OCI-LY7 (cell line): ENCODE measurements around the gene RPS6KA2. TPM values are rescaled to one million over a fixed set of nuclear protein-coding genes. Genes with fewer than 3 reads are reported as not detected.
"Not testable (repeated sequence)": the region's sequence is repeated elsewhere in the genome, so short reads cannot be mapped to it uniquely, and the experiment has no call there.

Experiments
- BruUV-seq: library from RNA; stranded (reverse); fragments of 400-500 nt; replicated peaks from 2 replicates; lab custom pipeline; 2021; lab: Mats Ljungman, UMichigan
- CTCF ChIA-PET: fragments of 300-600 bp; sonication (Branson Sonifier 250); formaldehyde crosslinking; loops from one replicate; lab custom pipeline; 2022; ENCODE audit warnings: antibody characterized with exemption; ENCODE audit not compliant: unreplicated experiment; lab: Charles Lee
- POLR2A ChIA-PET: fragments of 300-600 bp; sonication (Branson Sonifier 250); formaldehyde crosslinking; loops from one replicate; lab custom pipeline; 2022; ENCODE audit warnings: antibody characterized with exemption; lab: Charles Lee
- DNase-seq: peaks from one replicate; pipeline ENCODE4 v3.0.0-alpha.2; 2015; ENCODE audit warnings: low spot score
- H2AFZ ChIP-seq: fragments of 200-600 bp; sonication (generic), shearing (Covaris generic); 2 replicates; pipeline ENCODE4 v1.6.1; 2014; ENCODE audit warnings: mild to moderate bottlenecking, antibody characterized with exemption, low read length, moderate library complexity
- H3K27ac ChIP-seq: fragments of 200-600 bp; sonication (generic); 2 replicates; pipeline ENCODE4 v1.5.1; 2014; ENCODE audit warnings: mixed run types, low read depth, mild to moderate bottlenecking, moderate library complexity, low read length, inconsistent platforms; ENCODE audit not compliant: poor library complexity, severe bottlenecking
- H3K36me3 ChIP-seq: fragments of 200-600 bp; sonication (generic); 2 replicates; pipeline ENCODE4 v1.6.1; 2014; ENCODE audit warnings: mild to moderate bottlenecking, antibody characterized with exemption, low read length, moderate library complexity, mixed read lengths; ENCODE audit not compliant: insufficient read depth
- H3K4me1 ChIP-seq: fragments of 200-600 bp; sonication (generic); 2 replicates; pipeline ENCODE4 v1.5.1; 2014; ENCODE audit warnings: mild to moderate bottlenecking, low read length; ENCODE audit not compliant: insufficient read depth, poor library complexity, severe bottlenecking
- H3K4me2 ChIP-seq: fragments of 200-600 bp; sonication (generic); 2 replicates; pipeline ENCODE4 v1.6.1; 2014; ENCODE audit warnings: mild to moderate bottlenecking, low read length
- H3K4me3 ChIP-seq: fragments of 200-600 bp; sonication (generic); 2 replicates; pipeline ENCODE4 v1.5.1; 2014; ENCODE audit warnings: mild to moderate bottlenecking, low read depth, low read length; ENCODE audit not compliant: poor library complexity, severe bottlenecking
- H3K79me2 ChIP-seq: fragments of 200-600 bp; sonication (generic); 2 replicates; pipeline ENCODE4 v1.6.1; 2016; ENCODE audit warnings: low read depth, mild to moderate bottlenecking, low read length, moderate library complexity, mixed read lengths; ENCODE audit not compliant: insufficient read depth
- H3K9me2 ChIP-seq: fragments of 200-600 bp; sonication (generic); 2 replicates; pipeline ENCODE4 v1.6.1; 2016; ENCODE audit warnings: mild to moderate bottlenecking, low read length, mixed read lengths; ENCODE audit not compliant: insufficient read depth
- H3K9me3 ChIP-seq: fragments of 200-600 bp; sonication (generic); 2 replicates; pipeline ENCODE4 v1.6.1; 2014; ENCODE audit warnings: mild to moderate bottlenecking, mixed run types, low read length, mixed read lengths
- H4K20me1 ChIP-seq: fragments of 200-600 bp; sonication (generic); 2 replicates; pipeline ENCODE4 v1.6.1; 2014; ENCODE audit warnings: mild to moderate bottlenecking, antibody characterized with exemption, low read length, moderate library complexity, mixed read lengths; ENCODE audit not compliant: insufficient read depth
- CTCF ChIP-seq: fragments of 200-600 bp; sonication (generic); conservative IDR thresholded peaks from 2 replicates; pipeline ENCODE4 v1.5.1; 2014; ENCODE audit warnings: mild to moderate bottlenecking, antibody characterized with exemption, low read length, moderate library complexity, mixed read lengths
- EZH2phosphoT487 ChIP-seq: fragments of 200-600 bp; sonication (generic); IDR thresholded peaks from 2 replicates; pipeline ENCODE4 v1.6.1; 2018; ENCODE audit warnings: low read depth, borderline replicate concordance, mild to moderate bottlenecking, mixed run types, antibody characterized with exemption, low read length, moderate library complexity, mixed read lengths
- intact Hi-C: fragments of 100-400 bp; cut with micrococcal nuclease; formaldehyde crosslinking; loops from one replicate; pipeline ENCODE4 v1.10.0; 2022; ENCODE audit not compliant: unreplicated experiment
- total RNA-seq, 2 experiments: library from RNA; depleted of rRNA in 1 of 2; stranded (reverse); fragments of >200 nt in 1 of 2; shearing (Covaris generic) in 1 of 2; gene quantifications; 2 replicates each; pipeline ENCODE4 v1.2.3, GENCODE V29; 2014 to 2022

The RPS6KA2 gene
- total RNA-seq, 2 experiments from 2014 or later: 0.69 to 1.9 TPM

GRCh38 chr6:166393535-166393823, 233.6 kb downstream of the RPS6KA2 start:
- no peak overlapping the region for H3K27ac ChIP-seq
- H2AFZ ChIP-seq: no peak overlapping the region
- no peaks in the 10 kb centered on the region for H3K79me2 ChIP-seq
- intact Hi-C loops: no loop called here
- POLR2A ChIA-PET: interaction anchor here (1.2 kb wide), 1 partner anchor 17 kb away, joined by 4 read pairs; no protein-coding TSS in a partner anchor
- H3K4me2 ChIP-seq: no peak overlapping the region
- no peaks in the 10 kb centered on the region for H3K9me2 ChIP-seq
- peaks cover 4% of the 10 kb centered on the region for H3K4me1 ChIP-seq
- no TSS peak for BruUV-seq
- no peak overlapping the region for H3K4me3 ChIP-seq
- no peak for DNase-seq
- CTCF ChIA-PET: no interaction called here
- no peaks in the 10 kb centered on the region for H3K36me3 ChIP-seq
- no peaks in the 10 kb centered on the region for H4K20me1 ChIP-seq
- H3K9me3 ChIP-seq: no peaks in the 10 kb centered on the region
- TF ChIP-seq EZH2phosphoT487 (no peak), CTCF (no peak)

- not testable (repeated sequence) for H3K4me1 ChIP-seq
Observed at GRCh38 chr6:166392755-166393534, 234.1 kb downstream of the RPS6KA2 start.

GRCh38 chr6:166389119-166389518, 237.9 kb downstream of the RPS6KA2 start:
- H3K4me1 ChIP-seq: peaks cover 4% of the 10 kb centered on the region
- POLR2A ChIA-PET: interaction anchor here (0.9 to 1.0 kb wide), 2 partner anchors 10 to 55 kb away, joined by 3 read pairs; no protein-coding TSS in a partner anchor
- H3K4me2 ChIP-seq: no peak overlapping the region
- no peaks in the 10 kb centered on the region for H3K9me2 ChIP-seq
- no peaks in the 10 kb centered on the region for H3K36me3 ChIP-seq
- no peak for TF ChIP-seq EZH2phosphoT487
- TF ChIP-seq CTCF: no peak
- CTCF ChIA-PET: no interaction called here
- intact Hi-C loops: no loop called here
- 0 out of 2 replicates have a peak, but pooled peaks cover 4% of the 10 kb centered on the region for H4K20me1 ChIP-seq
- H2AFZ ChIP-seq: no peak overlapping the region
- no peak overlapping the region for H3K27ac ChIP-seq
- H3K79me2 ChIP-seq: peaks cover 6% of the 10 kb centered on the region; the same call in 1 of the 2 replicates
- BruUV-seq: no TSS peak
- no peaks in the 10 kb centered on the region for H3K9me3 ChIP-seq
- H3K4me3 ChIP-seq: no peak overlapping the region
- DNase-seq: no peak

More at GRCh38 chr6:166392755-166393534, 234.1 kb downstream of the RPS6KA2 start:
- H3K27ac ChIP-seq, H3K79me2 ChIP-seq, H3K9me2 ChIP-seq, DNase-seq, BruUV-seq, intact Hi-C loops, H3K36me3 ChIP-seq, H3K9me3 ChIP-seq, H3K4me2 ChIP-seq, H4K20me1 ChIP-seq, H2AFZ ChIP-seq, H3K4me3 ChIP-seq: not testable (repeated sequence)
- POLR2A ChIA-PET: interaction anchor here (0.6 to 1.2 kb wide), 5 partner anchors 8 to 233 kb away, joined by 3 to 4 read pairs (median 3); no protein-coding TSS in a partner anchor
- CTCF ChIA-PET: interaction anchor here (0.9 kb wide), 1 partner anchor 8 kb away, joined by 3 read pairs; no protein-coding TSS in a partner anchor
